Bronchial epithelial cell (primary cell): ENCODE data around the gene NACC1. TPM values are rescaled to one million over a fixed set of nuclear protein-coding genes. Genes with fewer than 3 reads are reported as not detected.

Source experiments
- DNase-seq: peaks from one replicate; pipeline ENCODE4 v3.0.0-alpha.2; 2010; ENCODE audit warnings: low read depth
- FAIRE-seq: peaks from 2 replicates; lab custom pipeline; 2011; peaks lifted over from hg19 to GRCh38; lab: Jason Lieb, UNC
- H3K27me3 ChIP-seq: 2 replicates; pipeline ENCODE4 v1.5.1; 2011; ENCODE audit warnings: low read length; ENCODE audit not compliant: control insufficient read depth, insufficient read depth
- H3K36me3 ChIP-seq: 2 replicates; pipeline ENCODE4 v1.5.1; 2011; ENCODE audit warnings: low read length; ENCODE audit not compliant: control insufficient read depth, insufficient read depth
- H3K4me3 ChIP-seq: 2 replicates; pipeline ENCODE4 v1.5.1; 2011; ENCODE audit warnings: mild to moderate bottlenecking, low read depth, low read length, control low read depth
- total RNA-seq: library from RNA; depleted of rRNA; stranded (reverse); fragments of >200 nt; gene quantifications from 2 replicates; pipeline ENCODE4 v1.2.1, GENCODE V29; 2014
- TF ChIP-seq, protein P1 (sequence below): IDR thresholded peaks from 2 replicates; pipeline ENCODE4 v1.5.1; 2011; ENCODE audit warnings: mild to moderate bottlenecking, moderate library complexity, low read length, control low read depth, inconsistent platforms; ENCODE audit not compliant: insufficient read depth, severe bottlenecking

Gene NACC1
- total RNA-seq, 1 donor from 2014 or later = 20.3 TPM

DNA sequence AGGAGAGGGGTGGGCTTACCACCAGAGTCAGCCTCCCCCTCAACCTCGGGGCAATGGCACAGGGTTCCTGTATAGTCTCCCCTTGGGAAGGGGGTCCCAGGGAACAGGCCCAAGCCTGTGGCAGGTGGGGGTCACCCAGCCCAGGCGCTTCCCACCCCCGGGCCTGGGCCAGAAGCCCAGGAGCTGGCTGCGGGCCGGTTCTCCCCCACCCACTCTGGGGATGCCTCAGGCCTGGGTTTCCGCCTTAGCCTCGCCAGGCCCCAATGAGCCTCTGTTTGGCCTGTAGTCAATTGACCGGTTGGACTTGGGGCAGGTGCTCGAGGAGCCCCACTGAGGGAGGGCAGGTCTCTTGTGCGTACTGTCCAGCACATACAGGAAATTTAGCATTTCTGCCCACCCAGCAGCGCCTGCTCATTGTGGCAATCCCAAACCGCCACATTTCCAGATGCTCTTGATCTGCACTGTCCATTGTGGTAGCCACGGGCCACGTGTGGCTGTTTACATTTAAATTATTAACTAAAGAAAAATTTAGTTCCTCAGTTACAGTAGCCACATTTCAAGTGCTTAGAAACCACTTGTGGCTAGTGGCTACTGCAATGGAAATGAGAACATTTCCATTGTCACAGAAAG lies 25.3 kb upstream of the NACC1 start:
- DNase-seq = no peak
- TF ChIP-seq, protein P1, sequence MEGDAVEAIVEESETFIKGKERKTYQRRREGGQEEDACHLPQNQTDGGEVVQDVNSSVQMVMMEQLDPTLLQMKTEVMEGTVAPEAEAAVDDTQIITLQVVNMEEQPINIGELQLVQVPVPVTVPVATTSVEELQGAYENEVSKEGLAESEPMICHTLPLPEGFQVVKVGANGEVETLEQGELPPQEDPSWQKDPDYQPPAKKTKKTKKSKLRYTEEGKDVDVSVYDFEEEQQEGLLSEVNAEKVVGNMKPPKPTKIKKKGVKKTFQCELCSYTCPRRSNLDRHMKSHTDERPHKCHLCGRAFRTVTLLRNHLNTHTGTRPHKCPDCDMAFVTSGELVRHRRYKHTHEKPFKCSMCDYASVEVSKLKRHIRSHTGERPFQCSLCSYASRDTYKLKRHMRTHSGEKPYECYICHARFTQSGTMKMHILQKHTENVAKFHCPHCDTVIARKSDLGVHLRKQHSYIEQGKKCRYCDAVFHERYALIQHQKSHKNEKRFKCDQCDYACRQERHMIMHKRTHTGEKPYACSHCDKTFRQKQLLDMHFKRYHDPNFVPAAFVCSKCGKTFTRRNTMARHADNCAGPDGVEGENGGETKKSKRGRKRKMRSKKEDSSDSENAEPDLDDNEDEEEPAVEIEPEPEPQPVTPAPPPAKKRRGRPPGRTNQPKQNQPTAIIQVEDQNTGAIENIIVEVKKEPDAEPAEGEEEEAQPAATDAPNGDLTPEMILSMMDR = no peak
- FAIRE-seq = no peak
- Histone ChIP-seq H3K27me3 (no peaks in the 10 kb centered on the region), H3K36me3 (peaks cover 2% of the 10 kb centered on the region), H3K4me3 (no peak overlapping the region)

DNA sequence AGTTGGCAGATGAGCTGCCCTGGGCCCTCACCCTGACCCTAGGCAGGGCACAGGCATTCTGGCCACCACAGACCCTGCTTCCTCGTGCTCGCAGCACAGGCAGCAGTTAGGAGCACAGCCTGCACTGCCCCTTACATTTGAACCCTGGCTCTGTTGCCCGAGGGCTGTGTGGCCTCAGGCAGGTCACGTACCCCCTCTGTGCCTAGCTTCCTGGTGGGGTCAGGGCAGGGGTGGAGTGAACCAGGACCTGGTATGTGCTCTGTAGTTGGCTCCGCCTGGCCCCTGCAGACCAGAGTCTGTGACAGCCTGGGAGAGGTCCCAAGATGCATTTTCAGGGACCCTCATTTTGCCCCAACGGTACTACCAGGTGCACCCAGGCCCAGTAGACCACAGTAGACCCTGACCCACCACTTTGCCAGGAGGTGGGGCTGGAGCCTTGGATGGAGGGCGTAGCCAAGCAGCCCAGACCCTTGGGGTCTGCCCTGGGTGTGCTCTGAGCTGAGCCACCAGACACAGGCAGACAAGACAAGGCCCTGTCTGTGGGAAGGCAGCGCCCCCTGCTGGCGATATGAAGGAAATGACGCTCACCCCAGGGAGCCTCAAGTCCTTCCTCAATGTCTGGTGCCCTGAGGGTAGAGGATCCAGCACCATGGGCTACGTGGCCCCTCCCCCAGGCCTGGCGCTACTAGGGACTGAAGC lies 24.5 kb upstream of the NACC1 start:
- Histone ChIP-seq H3K4me3 (no peak overlapping the region), H3K36me3 (peaks cover 1% of the 10 kb centered on the region), H3K27me3 (no peaks in the 10 kb centered on the region)
- peak; percentile 92 for FAIRE-seq
- peak; percentile 58 for DNase-seq
- TF ChIP-seq, protein P1 = peak; percentile 95

GRCh38 chr19:13094106-13094504 lies 24.0 kb upstream of the NACC1 start:
- DNase-seq = no peak
- Histone ChIP-seq H3K27me3 (no peaks in the 10 kb centered on the region), H3K36me3 (peaks cover 1% of the 10 kb centered on the region), H3K4me3 (no peak overlapping the region)
- no peak for FAIRE-seq
- TF ChIP-seq, protein P1 = no peak

DNA sequence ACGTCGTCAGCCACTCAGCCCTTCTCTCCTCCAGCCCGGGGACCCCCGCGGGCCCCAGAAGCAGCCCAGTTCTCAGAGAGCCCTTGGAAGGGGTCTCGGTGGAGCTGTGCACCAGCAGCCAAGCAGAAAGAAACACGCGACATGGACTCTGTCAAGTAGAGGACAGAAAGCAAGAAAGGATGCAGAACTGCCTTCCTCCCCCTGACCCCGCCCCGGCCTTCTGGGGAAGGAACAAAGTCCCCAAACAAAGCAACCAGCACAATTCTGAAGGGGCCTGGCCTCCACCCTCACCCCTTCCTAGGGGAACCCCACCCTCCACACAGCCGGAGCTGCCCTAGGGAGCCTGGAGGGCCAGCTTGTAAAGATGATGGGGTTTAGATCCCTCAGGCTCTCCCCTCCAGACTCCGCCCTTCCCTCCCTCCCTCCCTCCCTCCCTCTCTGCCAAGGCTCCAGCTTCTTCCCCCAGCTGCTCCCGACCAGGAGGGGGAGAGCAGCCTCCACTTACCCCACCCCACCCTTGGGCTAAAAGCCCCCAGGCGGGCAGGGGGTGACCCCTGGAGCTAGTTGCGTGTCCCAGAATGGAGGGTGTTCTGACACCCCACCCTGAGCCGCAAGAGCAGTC lies 23.2 kb upstream of the NACC1 start:
- peaks cover 1% of the 10 kb centered on the region for H3K36me3 ChIP-seq
- no peak for FAIRE-seq
- H3K4me3 ChIP-seq = no peak overlapping the region

DNA sequence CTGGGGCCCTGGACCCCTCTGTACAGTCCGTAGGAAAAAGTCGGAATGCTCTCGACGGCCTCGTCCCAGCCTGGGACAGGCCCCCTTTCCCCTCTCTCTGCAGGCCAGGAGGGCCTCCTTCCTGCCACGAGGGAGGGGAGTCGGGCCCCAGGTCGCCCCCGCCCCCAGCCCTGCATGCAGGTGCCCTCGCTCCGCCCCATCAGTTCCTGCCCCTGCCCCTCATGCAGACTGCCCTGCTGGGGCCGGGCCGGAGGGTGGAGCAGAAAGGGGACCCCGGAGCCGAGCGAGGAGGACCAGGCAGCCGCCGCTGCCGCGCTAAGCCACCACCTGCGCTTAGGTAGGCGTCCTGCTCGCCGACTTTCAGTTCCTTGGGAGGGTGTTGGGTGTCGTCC lies 22.7 kb upstream of the NACC1 start:
- H3K27me3 ChIP-seq = no peaks in the 10 kb centered on the region
- FAIRE-seq (no peak), DNase-seq (no peak)
- TF ChIP-seq, protein P1 = no peak
- peaks cover under 1% of the 10 kb centered on the region for H3K36me3 ChIP-seq
- no peak overlapping the region for H3K4me3 ChIP-seq

More for the DNA sequence above, 23.2 kb upstream of the NACC1 start:
- DNase-seq = no peak
- TF ChIP-seq, protein P1 = no peak
- H3K27me3 ChIP-seq = no peaks in the 10 kb centered on the region
